GM21786 (cell line): Measurements from ENCODE around the gene OR52H1.
"Not testable (repeated sequence)": the region's sequence is repeated elsewhere in the genome, so short reads cannot be mapped to it uniquely, and the experiment has no call there.

Source experiments
- ATAC-seq: cut with Tn5 transposase; IDR thresholded peaks from one replicate; pipeline ENCODE4 v1.9.1; 2021; ENCODE audit not compliant: unreplicated experiment

OR52H1 gene

GRCh38 chr11:5548440-5548839 is at the start of gene OR52H1:
Gene OR52H1 (minus strand): TSS chr11:5548540. CDS start chr11:5545505, 3,035 bp downstream.
- no peak for ATAC-seq

- ATAC-seq = no peak
These were observed 49.6 kb upstream of the OR52H1 start for GRCh38 chr11:5597953-5598352.

GRCh38 chr11:5596607-5597201 is 48.4 kb upstream of the OR52H1 start, which contains the start of gene TRIM6:
Gene TRIM6 (plus strand): TSS chr11:5596637. CDS start chr11:5596898, 261 bp downstream.
- peak; percentile 34 for ATAC-seq

- ATAC-seq = no peak
These were observed 44.8 kb upstream of the OR52H1 start for GRCh38 chr11:5593146-5593545.

GRCh38 chr11:5592615-5593014 is 44.3 kb upstream of the OR52H1 start:
- no peak for ATAC-seq

- no peak for ATAC-seq
These were observed 43.3 kb upstream of the OR52H1 start for GRCh38 chr11:5591613-5592012.

GRCh38 chr11:5589906-5590305 is 41.6 kb upstream of the OR52H1 start:
- ATAC-seq = not testable (repeated sequence)

- ATAC-seq = not testable (repeated sequence)
These were observed 36.1 kb upstream of the OR52H1 start for GRCh38 chr11:5584458-5584857.

- no peak for ATAC-seq
These were observed 32.7 kb upstream of the OR52H1 start for GRCh38 chr11:5581014-5581413.

GRCh38 chr11:5580577-5580976 is 32.2 kb upstream of the OR52H1 start, which contains the start of gene OR52B6:
Gene OR52B6 (plus strand): TSS chr11:5580877. CDS start chr11:5580877, 0 bp downstream.
- no peak for ATAC-seq

GRCh38 chr11:5577101-5577500 is 28.8 kb upstream of the OR52H1 start:
- no peak for ATAC-seq

- ATAC-seq = no peak
These were observed 26.8 kb upstream of the OR52H1 start for GRCh38 chr11:5575152-5575551.

- no peak for ATAC-seq
These were observed 26.3 kb upstream of the OR52H1 start for GRCh38 chr11:5574654-5575053.

- ATAC-seq = no peak
These were observed 16.1 kb upstream of the OR52H1 start for GRCh38 chr11:5564259-5565019.

GRCh38 chr11:5557751-5558150 is 9.4 kb upstream of the OR52H1 start:
- ATAC-seq = no peak

- ATAC-seq = no peak
These were observed 8.4 kb upstream of the OR52H1 start for GRCh38 chr11:5556596-5557188.

GRCh38 chr11:5553343-5553742 is 5.0 kb upstream of the OR52H1 start:
- ATAC-seq = no peak

- ATAC-seq = peak; percentile 59
These were observed 2.2 kb upstream of the OR52H1 start for GRCh38 chr11:5550440-5551095.

GRCh38 chr11:5547982-5548381 is 358 bp downstream of the OR52H1 start:
- ATAC-seq = peak; percentile 88

- no peak for ATAC-seq
These were observed 1.9 kb downstream of the OR52H1 start for GRCh38 chr11:5546457-5546856.

GRCh38 chr11:5541427-5541826 is 6.9 kb downstream of the OR52H1 start:
- peak; percentile 60 for ATAC-seq
